Fibroblast of skin of abdomen (primary cell): ENCODE data around the gene NRARP.

Experiments
- DNase-seq: peaks from one replicate; pipeline ENCODE4 v3.0.0-alpha.2; 2013

The NRARP gene

GRCh38 chr9:137310189-137311052 is 8.3 kb upstream of the NRARP start:
- DNase-seq, result no peak

GRCh38 chr9:137309368-137310188 is 7.5 kb upstream of the NRARP start:
- no peak for DNase-seq

GRCh38 chr9:137308057-137308619 is 6.1 kb upstream of the NRARP start:
- no peak for DNase-seq

GRCh38 chr9:137307255-137308056 is 5.4 kb upstream of the NRARP start:
- no peak for DNase-seq

GRCh38 chr9:137306850-137307254 is 4.8 kb upstream of the NRARP start:
- DNase-seq, result no peak

- no peak for DNase-seq
Observed at GRCh38 chr9:137306066-137306849, 4.2 kb upstream of the NRARP start.

- no peak for DNase-seq
Observed at GRCh38 chr9:137305798-137306065, 3.7 kb upstream of the NRARP start.

GRCh38 chr9:137305060-137305797 is 3.2 kb upstream of the NRARP start:
- DNase-seq, result peak; percentile 27

GRCh38 chr9:137304383-137305059 is 2.5 kb upstream of the NRARP start:
- DNase-seq, result no peak

GRCh38 chr9:137303893-137304382 is 1.9 kb upstream of the NRARP start:
- no peak for DNase-seq

GRCh38 chr9:137303151-137303892 is 1.3 kb upstream of the NRARP start:
- DNase-seq, result no peak

GRCh38 chr9:137302449-137303150 is 529 bp upstream of the NRARP start:
- DNase-seq, result no peak

GRCh38 chr9:137301081-137301947 is 757 bp downstream of the NRARP start:
- no peak for DNase-seq

GRCh38 chr9:137300567-137301080 is 1.4 kb downstream of the NRARP start:
- DNase-seq, result no peak

- no peak for DNase-seq
Observed at GRCh38 chr9:137299938-137300337, 2.1 kb downstream of the NRARP start.

GRCh38 chr9:137299203-137299565 is 2.9 kb downstream of the NRARP start:
- DNase-seq, result no peak

GRCh38 chr9:137298401-137299202 is 3.5 kb downstream of the NRARP start:
- no peak for DNase-seq
